GM18867 (cell line): Measurements from ENCODE around the gene RMI1.
A peak's percentile ranks its signal among the peaks of the same experiment; 100 is the strongest.

Experiments used
- ATAC-seq: cut with Tn5 transposase; IDR thresholded peaks from one replicate; pipeline ENCODE4 v1.9.1; 2021; ENCODE audit warnings: mild to moderate bottlenecking, moderate library complexity; ENCODE audit not compliant: unreplicated experiment

RMI1 gene

DNA sequence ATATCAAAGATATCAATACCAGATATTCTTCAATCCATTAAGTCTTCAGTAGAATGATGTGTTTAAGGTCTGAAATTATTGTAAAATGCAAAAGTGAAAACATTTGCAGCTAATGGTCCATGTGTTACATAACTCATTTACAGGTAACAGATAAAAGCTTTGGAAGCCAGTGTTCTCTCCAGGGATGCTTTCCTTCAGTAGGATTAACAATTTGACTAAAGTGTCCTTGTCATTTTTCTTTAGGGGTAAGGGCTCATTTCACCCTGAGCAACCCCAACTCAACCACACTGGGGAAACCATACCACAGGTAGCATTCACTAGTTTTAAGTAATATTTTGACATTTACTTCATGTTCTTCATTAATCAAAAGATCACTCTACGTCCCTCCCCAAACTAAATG lies 13.5 kb upstream of the RMI1 start:
- ATAC-seq: no peak

- no peak for ATAC-seq
Measured at GRCh38 chr9:83969602-83970001, 11.0 kb upstream of the RMI1 start.

- ATAC-seq: no peak
Measured at GRCh38 chr9:83971485-83971884, 9.1 kb upstream of the RMI1 start.

- no peak for ATAC-seq
Measured at GRCh38 chr9:83972286-83972685, 8.3 kb upstream of the RMI1 start.

- no peak for ATAC-seq
Measured at GRCh38 chr9:83975300-83975699, 5.3 kb upstream of the RMI1 start.

GRCh38 chr9:83976372-83976771 lies 4.2 kb upstream of the RMI1 start:
- ATAC-seq: no peak

DNA sequence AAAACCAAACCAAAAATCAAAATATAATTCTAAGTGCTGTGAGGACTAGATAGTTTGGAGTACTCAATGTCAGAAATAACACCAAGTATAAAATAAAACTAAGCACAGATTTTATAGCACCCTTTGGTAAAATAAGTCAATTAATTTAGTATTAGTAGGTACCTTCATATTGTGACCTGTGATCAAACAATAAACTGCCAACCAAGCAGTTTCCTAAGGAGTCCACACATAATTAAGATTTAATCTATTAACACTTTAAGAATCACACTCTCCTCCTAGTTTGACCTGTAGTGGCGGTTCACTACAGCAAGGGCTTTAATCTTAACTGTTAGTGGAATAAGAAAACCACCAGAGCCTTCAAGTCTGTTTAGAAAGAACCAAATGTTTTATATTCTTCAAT lies 3.4 kb upstream of the RMI1 start:
- no peak for ATAC-seq

- peak; percentile 29 for ATAC-seq
Measured at GRCh38 chr9:83978992-83979811, 1.4 kb upstream of the RMI1 start.

DNA sequence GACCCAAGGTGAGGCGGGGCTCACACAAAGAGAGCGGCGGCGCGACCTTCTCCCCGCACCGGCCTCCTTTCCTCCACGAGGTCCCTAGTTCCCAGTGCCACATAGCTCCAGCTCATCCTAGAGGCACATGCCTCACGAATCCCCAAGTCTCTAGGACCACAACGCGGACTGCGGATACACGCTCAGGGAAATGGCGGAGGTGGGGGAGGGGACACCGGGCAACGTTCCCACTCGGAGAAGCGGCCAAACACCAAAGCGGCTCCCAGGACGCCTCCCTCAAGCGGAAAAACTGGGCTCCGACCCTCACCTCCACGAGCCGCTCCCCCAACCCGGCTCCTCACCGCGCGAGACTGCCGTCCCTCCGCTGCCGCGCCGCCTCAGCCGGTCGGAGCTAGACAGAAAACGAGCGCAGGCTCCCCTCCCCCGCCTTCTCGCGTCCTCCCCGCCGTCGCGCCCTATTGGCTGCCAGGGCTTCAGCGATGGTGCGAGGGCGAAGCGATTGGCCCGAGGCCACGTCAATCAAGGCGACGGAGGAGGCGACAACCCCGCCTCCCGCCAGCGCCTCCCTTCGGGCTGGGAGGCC lies 702 bp upstream of the RMI1 start, which contains the start of gene HNRNPK:
TSS of gene HNRNPK (minus strand) at position 404 of the 583 bp plus-strand sequence. CDS start 1,963 bp downstream, outside the sequence.
- peak; percentile 83 for ATAC-seq

- ATAC-seq: peak; percentile 3
Measured at GRCh38 chr9:83981126-83981871, 694 bp downstream of the RMI1 start.

GRCh38 chr9:83986195-83986594 lies 5.6 kb downstream of the RMI1 start:
- peak; percentile 48 for ATAC-seq

GRCh38 chr9:83986765-83987401 lies 6.3 kb downstream of the RMI1 start:
- no peak for ATAC-seq

- no peak for ATAC-seq
Measured at GRCh38 chr9:83987402-83987791, 6.8 kb downstream of the RMI1 start.

GRCh38 chr9:83988411-83988810 lies 7.8 kb downstream of the RMI1 start:
- no peak for ATAC-seq

DNA sequence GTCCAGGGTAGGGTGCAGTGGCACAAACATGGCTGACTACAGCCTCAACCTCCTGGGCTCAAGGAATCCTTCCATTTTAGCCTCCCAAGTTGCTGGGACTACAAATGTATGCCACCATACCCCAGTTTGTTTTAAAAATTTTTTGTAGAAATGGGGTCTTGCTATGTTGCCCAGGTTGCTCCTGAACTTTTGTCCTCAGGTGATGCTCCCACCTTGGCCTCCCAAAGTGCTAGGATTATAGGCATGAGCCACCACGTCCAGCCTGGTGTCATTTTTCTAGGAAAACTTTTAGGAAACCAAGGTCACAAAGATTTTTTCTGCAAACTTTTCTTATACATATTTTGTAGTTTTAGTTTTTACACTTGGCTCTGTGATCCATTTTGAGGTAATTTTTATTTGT lies 10.8 kb downstream of the RMI1 start:
- no peak for ATAC-seq

- ATAC-seq: no peak
Measured at GRCh38 chr9:83992407-83992806, 11.8 kb downstream of the RMI1 start.

DNA sequence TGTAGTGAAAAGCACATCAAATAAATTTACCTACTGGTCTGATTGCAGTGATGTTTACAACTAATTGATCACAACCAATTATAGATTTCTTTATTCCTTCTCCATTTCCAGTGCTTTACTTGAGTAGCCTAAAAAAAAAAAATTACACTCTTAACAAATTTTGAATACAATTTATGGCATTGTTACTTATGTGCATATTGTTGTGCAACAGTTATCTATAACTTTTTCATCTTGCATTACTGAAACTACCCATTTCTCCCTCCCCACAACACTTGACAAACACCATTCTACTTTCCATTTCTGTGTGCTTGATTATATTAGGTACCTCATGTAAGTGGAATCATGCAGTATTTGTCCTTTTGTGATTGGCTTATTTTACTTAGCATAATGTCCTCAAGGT lies 12.3 kb downstream of the RMI1 start:
- no peak for ATAC-seq

GRCh38 chr9:83996126-83996525 lies 15.5 kb downstream of the RMI1 start:
- ATAC-seq: no peak

GRCh38 chr9:83999141-83999918 lies 18.7 kb downstream of the RMI1 start:
- ATAC-seq: no peak

GRCh38 chr9:84000186-84000585 lies 19.6 kb downstream of the RMI1 start:
- ATAC-seq: no peak

GRCh38 chr9:84001621-84002020 lies 21.0 kb downstream of the RMI1 start:
- no peak for ATAC-seq
